ENCODE measurements around the gene RFC4. TPM values are rescaled to one million over a fixed set of nuclear protein-coding genes. Genes with fewer than 3 reads are reported as not detected.
A peak's percentile ranks its signal among the peaks of the same experiment; 100 is the strongest.
"Not testable (repeated sequence)": the region's sequence is repeated elsewhere in the genome, so short reads cannot be mapped to it uniquely, and the experiment has no call there.

RFC4 gene
- total RNA-seq (27.1 TPM), polyA plus RNA-seq (16.7 TPM)

- WGBS, result under 1% methylated on average over 70 of the region's 70 CpGs
- Histone ChIP-seq H3K36me3 (ENCODE audit: insufficient read depth) (no peaks in the 10 kb centered on the region), H3K27ac (ENCODE audit: low read depth) (peak within 1 kb of the TSS; percentile 72), H3K4me1 (ENCODE audit: insufficient read depth) (no peaks in the 10 kb centered on the region), H3K4me3 (ENCODE audit: low read depth, low read length) (peak within 1 kb of the TSS; percentile 89)
- peak; percentile 66 for DNase-seq (ENCODE audit: extremely low spot score)
Observed at GRCh38 chr3:186806089-186807055, at the start of gene RFC4. Gene RFC4 (minus strand): TSS chr3:186806482. CDS start chr3:186804713, 1,769 bp downstream.

GRCh38 chr3:186854954-186855353 is 48.7 kb upstream of the RFC4 start:
- Histone ChIP-seq H3K4me1 (ENCODE audit: insufficient read depth) (no peaks in the 10 kb centered on the region), H3K36me3 (ENCODE audit: insufficient read depth) (no peaks in the 10 kb centered on the region), H3K4me3 (ENCODE audit: low read depth, low read length) (no peak overlapping the region), H3K27ac (ENCODE audit: low read depth) (no peak overlapping the region)
- 0% methylated on average over 1 of the region's 1 CpG for WGBS
- DNase-seq (ENCODE audit: extremely low spot score), result no peak

GRCh38 chr3:186854146-186854545 is 47.9 kb upstream of the RFC4 start:
- no peak overlapping the region for H3K27ac ChIP-seq (ENCODE audit: low read depth)

GRCh38 chr3:186852994-186853393 is 46.7 kb upstream of the RFC4 start:
- no peak for DNase-seq (ENCODE audit: extremely low spot score)
- H3K4me1 ChIP-seq (ENCODE audit: insufficient read depth), result no peaks in the 10 kb centered on the region
- no peak overlapping the region for H3K27ac ChIP-seq (ENCODE audit: low read depth)
- H3K36me3 ChIP-seq (ENCODE audit: insufficient read depth), result no peaks in the 10 kb centered on the region
- H3K4me3 ChIP-seq (ENCODE audit: low read depth, low read length), result no peak overlapping the region
- WGBS, result 90% methylated on average over 6 of the region's 6 CpGs

More at GRCh38 chr3:186854146-186854545, 47.9 kb upstream of the RFC4 start:
- Histone ChIP-seq H3K4me1 (ENCODE audit: insufficient read depth) (no peaks in the 10 kb centered on the region), H3K4me3 (ENCODE audit: low read depth, low read length) (no peak overlapping the region), H3K36me3 (ENCODE audit: insufficient read depth) (no peaks in the 10 kb centered on the region)
- DNase-seq (ENCODE audit: extremely low spot score), result no peak
- WGBS, result 99% methylated on average over 8 of the region's 8 CpGs

GRCh38 chr3:186851835-186852234 is 45.6 kb upstream of the RFC4 start:
- not testable (repeated sequence) for H3K4me1 ChIP-seq (ENCODE audit: insufficient read depth); H3K27ac ChIP-seq (ENCODE audit: low read depth); H3K4me3 ChIP-seq (ENCODE audit: low read depth, low read length); H3K36me3 ChIP-seq (ENCODE audit: insufficient read depth); DNase-seq (ENCODE audit: extremely low spot score)
- 92% methylated on average over 3 of the region's 3 CpGs for WGBS

GRCh38 chr3:186849374-186849975 is 43.2 kb upstream of the RFC4 start:
- no peaks in the 10 kb centered on the region for H3K4me1 ChIP-seq (ENCODE audit: insufficient read depth)
- 6% methylated on average over 1 of the region's 1 CpG for WGBS
- no peaks in the 10 kb centered on the region for H3K36me3 ChIP-seq (ENCODE audit: insufficient read depth)
- no peak overlapping the region for H3K27ac ChIP-seq (ENCODE audit: low read depth)
- no peak overlapping the region for H3K4me3 ChIP-seq (ENCODE audit: low read depth, low read length)
- DNase-seq (ENCODE audit: extremely low spot score), result no peak

GRCh38 chr3:186847437-186847836 is 41.2 kb upstream of the RFC4 start:
- H3K36me3 ChIP-seq (ENCODE audit: insufficient read depth), result no peaks in the 10 kb centered on the region
- no peak overlapping the region for H3K27ac ChIP-seq (ENCODE audit: low read depth)
- no peak overlapping the region for H3K4me3 ChIP-seq (ENCODE audit: low read depth, low read length)
- WGBS, result 70% methylated on average over 2 of the region's 2 CpGs
- H3K4me1 ChIP-seq (ENCODE audit: insufficient read depth), result no peaks in the 10 kb centered on the region
- DNase-seq (ENCODE audit: extremely low spot score), result no peak

- DNase-seq (ENCODE audit: extremely low spot score), result no peak
- Histone ChIP-seq H3K27ac (ENCODE audit: low read depth) (no peak overlapping the region), H3K4me1 (ENCODE audit: insufficient read depth) (no peaks in the 10 kb centered on the region), H3K36me3 (ENCODE audit: insufficient read depth) (no peaks in the 10 kb centered on the region), H3K4me3 (ENCODE audit: low read depth, low read length) (no peak overlapping the region)
- WGBS, result 65% methylated on average over 10 of the region's 10 CpGs
Observed at GRCh38 chr3:186845756-186846155, 39.5 kb upstream of the RFC4 start.

GRCh38 chr3:186844908-186845307 is 38.6 kb upstream of the RFC4 start:
- no peak overlapping the region for H3K4me3 ChIP-seq (ENCODE audit: low read depth, low read length)
- no peak overlapping the region for H3K27ac ChIP-seq (ENCODE audit: low read depth)
- H3K36me3 ChIP-seq (ENCODE audit: insufficient read depth), result no peaks in the 10 kb centered on the region
- no peaks in the 10 kb centered on the region for H3K4me1 ChIP-seq (ENCODE audit: insufficient read depth)
- DNase-seq (ENCODE audit: extremely low spot score), result no peak
- 78% methylated on average over 11 of the region's 11 CpGs for WGBS

- no peak overlapping the region for H3K27ac ChIP-seq (ENCODE audit: low read depth)
- DNase-seq (ENCODE audit: extremely low spot score), result no peak
- H3K36me3 ChIP-seq (ENCODE audit: insufficient read depth), result no peaks in the 10 kb centered on the region
- no peak overlapping the region for H3K4me3 ChIP-seq (ENCODE audit: low read depth, low read length)
- 84% methylated on average over 3 of the region's 3 CpGs for WGBS
- H3K4me1 ChIP-seq (ENCODE audit: insufficient read depth), result no peaks in the 10 kb centered on the region
Observed at GRCh38 chr3:186843039-186843432, 36.8 kb upstream of the RFC4 start.

GRCh38 chr3:186842426-186843038 is 36.2 kb upstream of the RFC4 start, which contains the start of gene ADIPOQ:
Gene ADIPOQ (plus strand): TSS chr3:186842710. CDS start chr3:186853059, 10,349 bp downstream.
- no peak for DNase-seq (ENCODE audit: extremely low spot score)
- Histone ChIP-seq H3K36me3 (ENCODE audit: insufficient read depth) (no peaks in the 10 kb centered on the region), H3K4me3 (ENCODE audit: low read depth, low read length) (no peak within 1 kb of the TSS), H3K27ac (ENCODE audit: low read depth) (no peak within 1 kb of the TSS), H3K4me1 (ENCODE audit: insufficient read depth) (no peaks in the 10 kb centered on the region)
- 85% methylated on average over 7 of the region's 7 CpGs for WGBS

- Histone ChIP-seq H3K4me1 (ENCODE audit: insufficient read depth) (no peaks in the 10 kb centered on the region), H3K36me3 (ENCODE audit: insufficient read depth) (no peaks in the 10 kb centered on the region), H3K4me3 (ENCODE audit: low read depth, low read length) (no peak overlapping the region), H3K27ac (ENCODE audit: low read depth) (no peak overlapping the region)
- 60% methylated on average over 4 of the region's 4 CpGs for WGBS
- no peak for DNase-seq (ENCODE audit: extremely low spot score)
Observed at GRCh38 chr3:186841620-186842019, 35.3 kb upstream of the RFC4 start.

- no peak overlapping the region for H3K27ac ChIP-seq (ENCODE audit: low read depth)
- H3K4me1 ChIP-seq (ENCODE audit: insufficient read depth), result no peaks in the 10 kb centered on the region
- no peak for DNase-seq (ENCODE audit: extremely low spot score)
Observed at GRCh38 chr3:186839874-186840641, 33.8 kb upstream of the RFC4 start.

More at GRCh38 chr3:186839874-186840641, 33.8 kb upstream of the RFC4 start:
- Histone ChIP-seq H3K36me3 (ENCODE audit: insufficient read depth) (no peaks in the 10 kb centered on the region), H3K4me3 (ENCODE audit: low read depth, low read length) (no peak overlapping the region)
- 87% methylated on average over 17 of the region's 17 CpGs for WGBS

All from urinary bladder (tissue), 4 donors.